Activated CD4-positive, alpha-beta memory T cell treated with anti-CD3 and anti-CD28 coated beads for 36 hours (primary cell): ENCODE measurements around the gene CSK. TPM values are rescaled to one million over a fixed set of nuclear protein-coding genes. Genes with fewer than 3 reads are reported as not detected.
A peak's percentile ranks its signal among the peaks of the same experiment; 100 is the strongest.

Source experiments
- CTCF ChIA-PET: fragments of 350-600 bp; sonication (Branson Sonifier 250); formaldehyde crosslinking; loops from one replicate; lab custom pipeline; 2021; ENCODE audit warnings: antibody characterized with exemption, inconsistent platforms; lab: Charles Lee
- POLR2A ChIA-PET: fragments of 350-600 bp; sonication (Branson Sonifier 250); formaldehyde crosslinking; loops from one replicate; lab custom pipeline; 2021; ENCODE audit warnings: antibody characterized with exemption; lab: Charles Lee
- DNase-seq: peaks from one replicate; pipeline ENCODE4 v3.0.0-alpha.2; 2020
- H3K27ac Mint-ChIP-seq: one replicate; pipeline ENCODE4 v1.8.0; 2021; ENCODE audit warnings: mixed read lengths
- H3K27me3 Mint-ChIP-seq: one replicate; pipeline ENCODE4 v1.8.0; 2021; ENCODE audit warnings: mixed read lengths
- H3K36me3 Mint-ChIP-seq: one replicate; pipeline ENCODE4 v1.8.0; 2021; ENCODE audit warnings: mixed read lengths
- H3K4me1 Mint-ChIP-seq: one replicate; pipeline ENCODE4 v1.8.0; 2021; ENCODE audit warnings: low read depth, mixed read lengths
- H3K4me3 Mint-ChIP-seq: one replicate; pipeline ENCODE4 v1.8.0; 2021; ENCODE audit warnings: mild to moderate bottlenecking, mixed read lengths
- H3K9me3 Mint-ChIP-seq: one replicate; pipeline ENCODE4 v1.8.0; 2021; ENCODE audit warnings: mixed read lengths
- intact Hi-C: fragments of 100-400 bp; cut with micrococcal nuclease; formaldehyde crosslinking; loops from one replicate; pipeline ENCODE4 v1.15.1; 2023
- total RNA-seq, 2 experiments: library from RNA; stranded (reverse); gene quantifications; one replicate each; pipeline ENCODE4 v1.2.3, GENCODE V29; 2021

CSK gene
- total RNA-seq, 2 experiments from 2014 or later, result 260 to 262 TPM

- Mint-ChIP-seq H3K4me1 (no peaks in the 10 kb centered on the region), H3K4me3 (no peak overlapping the region), H3K27me3 (peaks cover 2% of the 10 kb centered on the region), H3K27ac (no peak overlapping the region), H3K36me3 (no peaks in the 10 kb centered on the region), H3K9me3 (no peaks in the 10 kb centered on the region)
- ChIA-PET CTCF (interaction anchor here (2.1 kb wide), 1 partner anchor 14 kb away, joined by 11 read pairs; no protein-coding TSS in a partner anchor), POLR2A (no interaction called here)
- no peak for DNase-seq
- intact Hi-C loops, result no loop called here
Observed at GRCh38 chr15:74754593-74755215, 27.2 kb upstream of the CSK start.

- H3K36me3 Mint-ChIP-seq, result no peaks in the 10 kb centered on the region
- H3K27ac Mint-ChIP-seq, result no peak overlapping the region
- no peak for DNase-seq
- POLR2A ChIA-PET, result no interaction called here
- intact Hi-C loops, result no loop called here
- H3K27me3 Mint-ChIP-seq, result peaks cover 2% of the 10 kb centered on the region
- CTCF ChIA-PET, result interaction anchor here (1.1 to 3.2 kb wide), 4 partner anchors 12 to 127 kb away, joined by 3 to 35 read pairs (median 6); no protein-coding TSS in a partner anchor
- no peaks in the 10 kb centered on the region for H3K9me3 Mint-ChIP-seq
- H3K4me3 Mint-ChIP-seq, result no peak overlapping the region
- H3K4me1 Mint-ChIP-seq, result no peaks in the 10 kb centered on the region
Observed at GRCh38 chr15:74758736-74759135, 23.1 kb upstream of the CSK start.

DNA sequence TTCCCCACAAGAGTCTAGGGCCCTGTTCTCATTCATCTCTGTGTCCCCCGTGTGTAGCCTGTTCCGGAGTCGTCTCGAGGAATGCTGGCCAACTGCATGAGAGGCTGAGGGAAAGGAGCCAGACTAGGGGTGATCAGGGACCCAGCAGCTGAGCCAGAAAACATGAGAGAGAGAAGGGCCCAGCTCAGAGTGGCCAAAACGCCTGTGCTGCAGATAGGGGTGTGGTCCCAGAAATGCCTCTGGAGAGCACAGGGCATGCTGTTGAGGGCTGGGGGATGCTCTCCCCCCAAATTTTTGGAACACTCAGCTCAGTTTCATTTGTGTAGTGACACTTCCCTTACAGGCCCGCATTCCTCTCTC lies 19.1 kb upstream of the CSK start:
- no peak for DNase-seq
- Mint-ChIP-seq H3K4me3 (no peak overlapping the region), H3K36me3 (no peaks in the 10 kb centered on the region), H3K27ac (no peak overlapping the region), H3K27me3 (peaks cover 4% of the 10 kb centered on the region), H3K4me1 (no peaks in the 10 kb centered on the region), H3K9me3 (no peaks in the 10 kb centered on the region)
- ChIA-PET POLR2A (interaction anchor here (0.7 kb wide), 1 partner anchor 128 kb away, joined by 3 read pairs; no protein-coding TSS in a partner anchor), CTCF (interaction anchor here (0.7 to 1.9 kb wide), 5 partner anchors 9 to 134 kb away, joined by 3 to 8 read pairs (median 4); no protein-coding TSS in a partner anchor)
- intact Hi-C loops, result no loop called here

DNA sequence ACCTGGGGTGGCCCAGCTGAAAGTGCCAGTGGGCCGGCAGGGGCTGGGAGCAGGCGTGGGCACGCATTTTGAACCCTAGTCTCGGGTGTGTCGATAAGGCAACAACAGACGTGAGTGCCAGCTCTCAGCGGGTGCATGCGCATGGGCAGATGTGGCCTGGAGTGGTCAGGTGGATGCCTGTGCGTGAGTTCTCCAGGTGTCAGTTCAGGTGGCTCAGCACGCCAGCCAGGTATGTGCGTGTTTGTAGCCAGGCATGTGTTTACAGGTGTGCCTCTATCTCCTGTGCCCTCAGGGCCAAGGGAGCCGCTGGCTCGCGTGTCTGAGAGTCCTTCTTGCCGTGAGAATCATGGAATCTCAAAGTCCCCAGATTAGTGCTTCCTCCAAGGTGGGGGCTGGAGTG lies 18.5 kb upstream of the CSK start:
- Mint-ChIP-seq H3K36me3 (no peaks in the 10 kb centered on the region), H3K4me1 (no peaks in the 10 kb centered on the region), H3K27ac (no peak overlapping the region), H3K27me3 (peaks cover 4% of the 10 kb centered on the region), H3K9me3 (no peaks in the 10 kb centered on the region), H3K4me3 (no peak overlapping the region)
- CTCF ChIA-PET, result interaction anchor here (0.8 to 1.9 kb wide), 4 partner anchors 127 to 132 kb away, joined by 3 to 8 read pairs (median 4); no protein-coding TSS in a partner anchor
- intact Hi-C loops, result no loop called here
- POLR2A ChIA-PET, result interaction anchor here (0.7 kb wide), 2 partner anchors 127 to 128 kb away, joined by 3 read pairs; no protein-coding TSS in a partner anchor
- DNase-seq, result no peak

- Mint-ChIP-seq H3K4me3 (no peak overlapping the region), H3K4me1 (peaks cover 14% of the 10 kb centered on the region), H3K27me3 (peaks cover 5% of the 10 kb centered on the region), H3K36me3 (no peaks in the 10 kb centered on the region), H3K9me3 (no peaks in the 10 kb centered on the region), H3K27ac (no peak overlapping the region)
- intact Hi-C loops, result loop anchor here (5.0 kb wide), 1 partner anchor 395 kb away; no protein-coding TSS in a partner anchor
- DNase-seq, result no peak
- POLR2A ChIA-PET, result no interaction called here
- CTCF ChIA-PET, result interaction anchor here (0.6 to 22.0 kb wide), 14 partner anchors 13 to 149 kb away, joined by 3 to 1220 read pairs (median 23); partner anchors contain the start of genes CLK3, CPLX3, CSK and CYP1A1
Observed at GRCh38 chr15:74767167-74768098, 14.4 kb upstream of the CSK start.

DNA sequence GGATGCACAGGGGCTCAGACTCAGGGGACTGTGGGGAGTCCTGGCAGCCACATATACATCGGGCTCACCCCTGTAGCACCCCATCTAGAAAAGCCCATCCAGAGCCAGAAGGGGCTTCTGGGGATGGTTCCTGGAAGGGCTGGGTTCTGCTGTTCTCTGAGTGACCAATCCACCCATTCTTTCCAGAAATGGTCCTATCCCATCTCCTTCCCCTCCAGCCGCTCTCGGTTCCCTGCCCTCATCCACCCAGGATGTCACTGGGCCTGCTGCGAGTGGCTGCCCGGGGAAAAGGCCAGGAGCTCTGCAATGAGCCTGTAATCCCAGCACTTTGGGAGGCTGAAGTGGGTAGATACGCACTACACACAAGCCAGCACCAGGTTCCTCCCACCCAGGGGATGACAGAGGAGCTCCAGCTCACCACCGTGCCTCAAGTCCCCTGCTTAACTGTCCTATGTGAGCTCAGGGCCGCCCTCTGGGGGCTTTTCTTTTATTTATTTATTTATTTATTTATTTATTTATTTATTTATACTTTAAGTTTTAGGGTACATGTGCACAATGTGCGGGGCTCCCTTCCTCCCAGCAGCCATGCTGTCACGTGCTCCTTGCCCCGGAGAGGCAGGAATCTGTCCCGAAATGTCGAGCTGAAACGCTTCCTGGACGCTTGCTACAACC lies 13.6 kb upstream of the CSK start:
- Mint-ChIP-seq H3K4me3 (no peak overlapping the region), H3K36me3 (no peaks in the 10 kb centered on the region), H3K9me3 (no peaks in the 10 kb centered on the region), H3K4me1 (peaks cover 16% of the 10 kb centered on the region), H3K27ac (no peak overlapping the region), H3K27me3 (peaks cover 5% of the 10 kb centered on the region)
- intact Hi-C loops, result loop anchor here (5.0 kb wide), 1 partner anchor 396 kb away; no protein-coding TSS in a partner anchor
- POLR2A ChIA-PET, result interaction anchor here (0.6 to 1.0 kb wide), 3 partner anchors 9 to 126 kb away, joined by 3 read pairs; no protein-coding TSS in a partner anchor
- CTCF ChIA-PET, result interaction anchor here (0.6 to 22.0 kb wide), 30 partner anchors 9 to 560 kb away, joined by 3 to 1220 read pairs (median 6); partner anchors contain the start of genes CLK3, COX5A, CPLX3 and CSK
- no peak for DNase-seq

DNA sequence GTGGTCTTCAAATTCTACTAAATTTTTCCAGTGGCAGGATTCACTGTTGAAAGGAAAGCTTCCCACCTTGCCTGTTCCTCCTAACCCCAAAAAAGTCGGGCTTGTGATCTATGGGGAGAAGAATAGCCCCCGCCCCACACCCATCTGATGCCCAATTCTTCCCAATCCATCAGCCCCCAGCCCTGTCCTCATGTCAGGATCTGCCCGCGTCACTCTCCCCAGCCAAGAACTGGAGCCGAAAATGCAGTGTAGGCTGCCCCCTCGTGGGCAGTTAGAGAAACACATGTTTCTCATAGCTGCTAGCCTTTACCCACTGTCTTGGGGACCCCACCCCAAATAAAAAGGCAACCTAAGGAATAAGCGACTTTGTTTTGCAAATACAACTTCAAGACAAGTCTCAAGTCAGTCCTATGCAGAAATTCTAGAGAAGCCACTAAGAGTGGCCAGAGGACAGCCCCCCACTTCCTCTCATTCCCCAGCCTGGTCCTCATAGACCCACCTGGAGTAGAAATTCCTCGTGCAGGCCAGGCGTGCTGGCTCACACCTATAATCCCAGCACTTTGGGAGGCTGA lies 13.0 kb upstream of the CSK start:
- DNase-seq, result peak; percentile 80
- H3K27me3 Mint-ChIP-seq, result peaks cover 5% of the 10 kb centered on the region
- no peak overlapping the region for H3K4me3 Mint-ChIP-seq
- ChIA-PET POLR2A (interaction anchor here (0.6 to 1.0 kb wide), 3 partner anchors 9 to 127 kb away, joined by 3 read pairs; no protein-coding TSS in a partner anchor), CTCF (interaction anchor here (0.5 to 22.0 kb wide), 48 partner anchors 9 to 559 kb away, joined by 3 to 1220 read pairs (median 5); partner anchors contain the start of genes CLK3, COX5A, CPLX3 and CSK)
- no peak overlapping the region for H3K27ac Mint-ChIP-seq
- H3K36me3 Mint-ChIP-seq, result no peaks in the 10 kb centered on the region
- no peaks in the 10 kb centered on the region for H3K9me3 Mint-ChIP-seq
- intact Hi-C loops, result loop anchor here (1.0 to 5.0 kb wide), 2 partner anchors 134 to 397 kb away; no protein-coding TSS in a partner anchor
- H3K4me1 Mint-ChIP-seq, result peaks cover 21% of the 10 kb centered on the region

GRCh38 chr15:74769463-74770025 lies 12.3 kb upstream of the CSK start:
- ChIA-PET POLR2A (interaction anchor here (1.0 to 3.1 kb wide), 4 partner anchors 8 to 39 kb away, joined by 3 to 13 read pairs (median 3); no protein-coding TSS in a partner anchor), CTCF (interaction anchor here (0.5 to 22.0 kb wide), 49 partner anchors 10 to 1107 kb away, joined by 3 to 1220 read pairs (median 5); partner anchors contain the start of genes CLK3, CPLX3, CSK and CYP1A1)
- Mint-ChIP-seq H3K9me3 (no peaks in the 10 kb centered on the region), H3K27me3 (peaks cover 5% of the 10 kb centered on the region), H3K4me3 (no peak overlapping the region), H3K36me3 (no peaks in the 10 kb centered on the region), H3K4me1 (peaks cover 24% of the 10 kb centered on the region), H3K27ac (no peak overlapping the region)
- intact Hi-C loops, result loop anchor here (1.0 to 5.0 kb wide), 3 partner anchors 17 to 397 kb away; no protein-coding TSS in a partner anchor
- no peak for DNase-seq

DNA sequence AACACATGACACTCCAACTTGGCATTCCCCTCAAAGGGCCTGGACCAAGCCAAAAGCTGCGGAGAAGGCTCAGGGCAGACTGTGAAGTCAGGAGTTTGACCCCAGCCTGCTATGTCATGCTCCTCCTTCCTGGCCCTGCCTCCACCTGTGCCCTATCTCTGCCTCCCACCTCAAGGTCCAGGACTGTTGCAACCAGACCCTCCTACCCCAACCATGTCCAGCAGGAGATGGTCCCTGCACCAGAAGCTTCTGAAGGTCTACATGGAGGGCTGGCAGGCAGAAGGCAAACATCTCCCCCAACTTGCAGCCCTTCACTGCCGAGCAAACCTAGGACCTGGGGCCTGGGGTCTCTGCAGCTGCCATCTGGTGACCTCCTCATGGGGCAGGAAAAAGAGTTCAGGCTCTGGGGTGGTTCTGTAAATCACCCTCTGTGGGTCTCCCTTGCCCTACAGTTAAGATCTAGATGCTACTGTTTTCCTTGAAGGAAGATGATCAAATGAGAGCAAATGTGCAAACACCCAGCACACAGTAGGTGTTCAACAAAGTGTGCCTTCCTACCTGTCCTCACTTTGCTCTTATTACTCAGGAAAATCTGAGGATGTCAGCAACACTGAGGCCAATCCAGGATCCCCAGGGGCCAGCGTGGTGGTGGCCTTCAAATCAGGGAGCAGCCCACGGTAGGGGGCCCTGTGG lies 11.5 kb upstream of the CSK start:
- no peaks in the 10 kb centered on the region for H3K36me3 Mint-ChIP-seq
- POLR2A ChIA-PET, result interaction anchor here (0.6 to 3.1 kb wide), 10 partner anchors 10 to 43 kb away, joined by 3 to 13 read pairs (median 4); partner anchors contain the start of gene CSK
- intact Hi-C loops, result loop anchor here (2.0 kb wide), 1 partner anchor 16 kb away; no protein-coding TSS in a partner anchor
- H3K9me3 Mint-ChIP-seq, result no peaks in the 10 kb centered on the region
- no peak overlapping the region for H3K27ac Mint-ChIP-seq
- H3K4me3 Mint-ChIP-seq, result no peak overlapping the region
- peaks cover 29% of the 10 kb centered on the region for H3K4me1 Mint-ChIP-seq
- H3K27me3 Mint-ChIP-seq, result peaks cover 5% of the 10 kb centered on the region
- CTCF ChIA-PET, result interaction anchor here (0.6 to 22.0 kb wide), 42 partner anchors 11 to 398 kb away, joined by 3 to 1220 read pairs (median 5); partner anchors contain the start of genes CLK3, COX5A, CSK and CYP1A1
- no peak for DNase-seq

DNA sequence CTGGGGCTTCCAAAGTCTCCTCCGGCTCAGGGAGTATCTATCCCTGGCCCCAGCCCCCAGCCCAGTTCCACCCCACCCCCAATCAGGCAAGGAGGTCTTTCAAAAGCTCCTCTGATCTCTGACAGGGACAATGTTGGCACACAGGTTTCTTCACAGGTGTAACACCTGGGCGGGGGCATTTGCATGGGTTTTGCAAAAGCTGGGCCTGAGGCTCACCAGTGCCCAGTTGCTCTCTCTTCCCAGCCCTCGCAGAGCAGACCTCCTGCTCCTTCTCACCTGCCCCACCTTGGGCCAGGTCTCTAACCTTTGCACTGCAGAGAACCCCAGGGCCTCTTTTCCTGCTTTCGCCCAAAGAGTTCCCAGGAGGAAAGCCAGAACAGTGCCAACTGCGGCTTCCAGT lies 8.6 kb upstream of the CSK start:
- POLR2A ChIA-PET, result interaction anchor here (1.3 to 1.9 kb wide), 2 partner anchors 14 to 24 kb away, joined by 4 to 10 read pairs; no protein-coding TSS in a partner anchor
- H3K27ac Mint-ChIP-seq, result peak overlapping the region; percentile 68
- CTCF ChIA-PET, result interaction anchor here (5.6 to 22.0 kb wide), 6 partner anchors 8 to 177 kb away, joined by 30 to 1220 read pairs (median 133); partner anchors contain the start of genes CSK and FAM219B
- no peak for DNase-seq
- H3K4me1 Mint-ChIP-seq, result peaks cover 56% of the 10 kb centered on the region
- H3K36me3 Mint-ChIP-seq, result no peaks in the 10 kb centered on the region
- H3K4me3 Mint-ChIP-seq, result no peak overlapping the region
- intact Hi-C loops, result no loop called here
- H3K9me3 Mint-ChIP-seq, result no peaks in the 10 kb centered on the region
- H3K27me3 Mint-ChIP-seq, result peaks cover 2% of the 10 kb centered on the region
